Erythroblast (primary cell): Measurements from ENCODE around the gene ACRV1.

ENCODE experiments used
- GATA1 ChIP-seq: IDR thresholded peaks from 2 replicates; pipeline ENCODE4 v1.6.1; 2011; ENCODE audit warnings: low read depth, mild to moderate bottlenecking, control low read depth, low read length, moderate library complexity
- POLR2A ChIP-seq: IDR thresholded peaks from 2 replicates; pipeline ENCODE4 v1.6.1; 2011; ENCODE audit warnings: mild to moderate bottlenecking, low read length

DNA sequence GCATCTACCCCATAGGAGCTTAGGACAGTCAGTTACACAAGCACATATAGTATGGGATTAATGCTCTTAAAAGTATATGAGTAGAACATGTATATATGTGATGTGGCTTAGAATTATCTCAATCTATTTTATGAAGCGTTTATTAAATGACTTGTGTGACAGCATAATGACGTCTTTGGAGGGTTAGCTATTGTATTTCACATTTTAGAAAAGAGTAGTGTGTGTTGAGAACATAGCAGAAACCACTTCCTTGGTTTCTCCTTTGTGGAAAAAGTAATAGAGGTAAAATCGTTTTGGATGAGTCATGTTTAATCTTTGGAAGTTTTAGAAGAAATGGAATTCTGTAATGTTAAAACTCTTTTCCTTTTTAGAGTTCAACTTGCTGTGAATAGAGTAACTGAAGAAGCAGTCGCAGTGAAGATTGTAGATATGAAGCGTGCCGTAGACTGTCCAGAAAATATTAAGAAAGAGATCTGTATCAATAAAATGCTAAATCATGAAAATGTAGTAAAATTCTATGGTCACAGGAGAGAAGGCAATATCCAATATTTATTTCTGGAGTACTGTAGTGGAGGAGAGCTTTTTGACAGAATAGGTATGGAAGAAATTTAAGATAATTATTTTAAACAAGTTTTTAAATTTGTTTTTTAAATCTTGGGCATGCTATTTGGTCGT lies 53.3 kb downstream of the ACRV1 start:
- TF ChIP-seq POLR2A (no peak), GATA1 (no peak)
